ENCODE results near the gene STARD9. TPM values are rescaled to one million over a fixed set of nuclear protein-coding genes. Genes with fewer than 3 reads are reported as not detected.

STARD9 gene
- total and polyA plus RNA-seq, 12 donors, result 2.3 to 15.7 (median 6.1) TPM

GRCh38 chr15:42619656-42620371, 44.4 kb downstream of the STARD9 start:
- H3K9me3 ChIP-seq, result no peaks in the 10 kb centered on the region
- no peak for TF ChIP-seq CTCF (IDR thresholded peaks at IDR 0.05)
- H3K4me3 ChIP-seq, result no peak overlapping the region
- intact Hi-C loops (cut with DNase I), result no loop called here
- no peaks in the 10 kb centered on the region for H3K27me3 ChIP-seq
- DNase-seq (no peak), ATAC-seq (no peak)
- H3K27ac ChIP-seq, result no peak overlapping the region
- 94 to 97% methylated on average over 4 of the region's 4 CpGs for WGBS, 2 donors
- peaks cover 0 to 25% (median 4%) of the 10 kb centered on the region in 9 donors for H3K4me1 ChIP-seq
- H3K36me3 ChIP-seq, result peaks cover 0 to 38% (median 4%) of the 10 kb centered on the region in 9 donors

DNA sequence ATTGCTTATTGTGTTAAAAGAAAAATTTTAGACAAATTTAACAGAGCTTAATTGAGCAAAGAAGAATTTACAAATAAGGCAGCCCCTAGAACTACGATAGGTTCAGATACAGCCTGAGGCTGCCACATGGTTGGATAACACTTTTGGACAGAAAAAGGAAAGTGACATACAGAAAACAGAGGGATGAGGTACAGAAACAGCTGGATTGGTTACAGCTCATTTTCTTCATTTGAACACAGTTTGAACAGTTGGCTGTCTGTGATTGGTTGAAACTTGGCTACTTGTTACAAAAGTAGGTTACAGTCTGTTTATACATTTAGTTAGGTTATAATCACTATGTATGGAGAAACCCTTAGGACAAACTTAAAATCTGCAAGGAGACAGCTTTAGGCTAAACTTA, 46.0 kb downstream of the STARD9 start:
- Histone ChIP-seq H3K4me1 (peaks cover 0 to 17% (median 0%) of the 10 kb centered on the region in 9 donors), H3K4me3 (no peak overlapping the region), H3K27me3 (no peaks in the 10 kb centered on the region), H3K9me3 (no peaks in the 10 kb centered on the region), H3K36me3 (peaks cover 0 to 38% (median 4%) of the 10 kb centered on the region in 9 donors), H3K27ac (no peak overlapping the region)
- DNase-seq (no peak), ATAC-seq (no peak)
- TF ChIP-seq CTCF (IDR thresholded peaks at IDR 0.05), result no peak
- WGBS, 2 donors, result 96 to 97% methylated on average over 1 of the region's 1 CpG
- intact Hi-C loops (cut with DNase I), result no loop called here

DNA sequence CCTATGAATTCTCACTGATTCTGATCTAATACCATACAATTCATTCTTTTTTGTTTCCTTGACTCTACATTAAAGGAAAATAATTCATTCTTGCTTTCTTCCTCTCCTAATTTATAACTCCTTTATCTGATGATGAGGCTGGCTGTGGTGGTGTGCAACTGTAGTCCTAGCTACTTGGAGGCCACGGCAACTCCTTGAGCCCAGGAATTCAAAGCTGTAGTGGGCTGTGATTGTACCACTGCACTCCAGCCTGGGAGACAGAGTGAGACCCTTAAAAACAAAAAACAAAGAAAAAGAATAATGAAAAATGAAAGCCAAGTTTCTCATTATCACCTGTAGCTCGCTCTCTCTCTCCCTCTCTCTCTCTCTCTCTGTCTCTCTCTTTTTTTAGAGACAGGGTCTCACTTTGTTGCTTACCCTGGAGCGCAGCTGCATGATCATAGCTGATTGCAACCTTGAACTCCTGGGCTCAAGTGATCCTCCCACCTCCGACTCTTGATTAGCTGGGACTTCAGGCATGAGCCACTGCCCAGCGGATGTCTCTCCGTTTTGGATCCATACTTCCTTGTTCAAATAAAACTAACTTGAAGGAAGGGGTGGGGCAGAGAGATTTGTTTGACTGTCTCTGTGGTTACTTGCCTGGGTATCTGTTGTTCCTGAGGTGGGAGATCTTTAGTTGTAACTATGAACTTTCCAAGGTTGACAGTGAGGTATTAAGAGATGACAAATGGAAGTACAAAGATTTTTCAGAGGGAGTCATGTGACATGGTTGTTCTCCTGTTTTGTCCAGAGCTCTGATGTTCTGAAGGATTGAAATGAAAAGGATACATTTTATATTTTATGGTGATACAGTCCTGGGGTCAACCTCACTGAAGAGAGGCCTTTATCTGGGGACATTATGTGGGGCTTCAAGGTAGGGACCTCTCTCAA, 46.9 kb downstream of the STARD9 start:
- Histone ChIP-seq H3K36me3 (peaks cover 0 to 37% (median 4%) of the 10 kb centered on the region in 9 donors), H3K27ac (no peak overlapping the region), H3K9me3 (no peaks in the 10 kb centered on the region), H3K4me1 (peaks cover 0 to 9% (median 0%) of the 10 kb centered on the region in 9 donors), H3K4me3 (no peak overlapping the region), H3K27me3 (no peaks in the 10 kb centered on the region)
- TF ChIP-seq CTCF (IDR thresholded peaks at IDR 0.05), result no peak
- intact Hi-C loops (cut with DNase I), result no loop called here
- DNase-seq, result no peak
- WGBS, 2 donors, result 79 to 86% methylated on average over 6 of the region's 6 CpGs
- ATAC-seq, result no peak

DNA sequence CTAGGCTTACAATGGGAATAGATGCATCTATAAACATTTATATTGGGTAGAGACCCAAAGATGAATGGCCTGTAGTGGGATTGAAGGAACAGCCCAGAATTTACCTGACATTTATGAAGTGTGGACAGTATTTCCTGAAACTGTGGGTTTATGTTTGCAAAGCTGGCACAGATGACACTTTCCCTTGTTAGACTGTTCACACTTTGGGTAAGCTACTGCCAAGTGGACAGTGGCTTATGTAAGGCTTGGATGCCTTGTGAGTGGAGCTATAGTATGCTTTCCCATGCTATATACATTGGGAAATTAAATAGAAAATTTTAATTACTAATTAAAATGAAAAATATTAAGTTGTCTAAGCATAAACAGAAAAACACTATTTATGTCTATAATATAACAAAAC, 48.5 kb downstream of the STARD9 start:
- no peaks in the 10 kb centered on the region for H3K27me3 ChIP-seq
- TF ChIP-seq CTCF (IDR thresholded peaks at IDR 0.05), result no peak
- intact Hi-C loops (cut with DNase I), result no loop called here
- no peak overlapping the region for H3K4me3 ChIP-seq
- ATAC-seq, result no peak
- DNase-seq, result no peak
- H3K27ac ChIP-seq, result no peak overlapping the region
- H3K9me3 ChIP-seq, result peaks cover 0 to 5% (median 0%) of the 10 kb centered on the region in 11 donors
- H3K4me1 ChIP-seq, result peaks cover 0 to 9% (median 0%) of the 10 kb centered on the region in 9 donors
- peaks cover 0 to 24% (median 0%) of the 10 kb centered on the region in 9 donors for H3K36me3 ChIP-seq
